NCI-H2081 treated with DMSO at 0.1 percent for 48 hours (cell line): ENCODE data around the gene NEUROD4.
A peak's percentile ranks its signal among the peaks of the same experiment; 100 is the strongest.
"Not testable (repeated sequence)": the region's sequence is repeated elsewhere in the genome, so short reads cannot be mapped to it uniquely, and the experiment has no call there.

Experiments used
- DNase-seq: peaks from one replicate; lab custom pipeline; 2025; lab: John Stamatoyannopoulos, UW

Gene NEUROD4, protein sequence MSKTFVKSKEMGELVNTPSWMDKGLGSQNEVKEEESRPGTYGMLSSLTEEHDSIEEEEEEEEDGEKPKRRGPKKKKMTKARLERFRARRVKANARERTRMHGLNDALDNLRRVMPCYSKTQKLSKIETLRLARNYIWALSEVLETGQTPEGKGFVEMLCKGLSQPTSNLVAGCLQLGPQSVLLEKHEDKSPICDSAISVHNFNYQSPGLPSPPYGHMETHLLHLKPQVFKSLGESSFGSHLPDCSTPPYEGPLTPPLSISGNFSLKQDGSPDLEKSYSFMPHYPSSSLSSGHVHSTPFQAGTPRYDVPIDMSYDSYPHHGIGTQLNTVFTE

GRCh38 chr12:55019784-55020183 lies at the start of gene NEUROD4:
Gene NEUROD4, plus strand, starts transcription at chr12:55019974. Its CDS starts 6,466 bp downstream, at chr12:55026440.
- no peak for DNase-seq

GRCh38 chr12:54970741-54971140 lies 49.0 kb upstream of the NEUROD4 start:
- DNase-seq, result no peak

DNA sequence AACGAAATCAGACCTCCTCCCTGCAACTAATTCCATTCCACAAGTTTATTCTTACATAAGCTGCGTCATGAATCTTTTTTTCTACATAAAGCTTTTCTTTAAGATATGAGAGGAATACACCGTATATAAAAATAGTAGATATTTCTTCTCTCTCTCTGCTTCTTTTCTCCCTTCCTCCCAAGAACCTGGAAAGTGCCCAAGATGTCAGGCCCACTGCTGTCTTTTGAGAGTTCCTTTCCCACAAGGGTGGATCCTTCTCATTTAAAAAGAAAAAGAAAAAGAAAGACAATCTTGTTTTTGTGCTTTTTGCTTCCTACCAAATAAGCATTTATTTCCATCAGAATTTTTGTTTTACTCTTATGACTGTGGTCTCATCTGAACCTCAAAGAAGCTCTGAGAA lies 46.2 kb upstream of the NEUROD4 start:
- no peak for DNase-seq

GRCh38 chr12:54974279-54974678 lies 45.5 kb upstream of the NEUROD4 start:
- DNase-seq, result no peak

GRCh38 chr12:54975272-54975671 lies 44.5 kb upstream of the NEUROD4 start:
- DNase-seq, result no peak

DNA sequence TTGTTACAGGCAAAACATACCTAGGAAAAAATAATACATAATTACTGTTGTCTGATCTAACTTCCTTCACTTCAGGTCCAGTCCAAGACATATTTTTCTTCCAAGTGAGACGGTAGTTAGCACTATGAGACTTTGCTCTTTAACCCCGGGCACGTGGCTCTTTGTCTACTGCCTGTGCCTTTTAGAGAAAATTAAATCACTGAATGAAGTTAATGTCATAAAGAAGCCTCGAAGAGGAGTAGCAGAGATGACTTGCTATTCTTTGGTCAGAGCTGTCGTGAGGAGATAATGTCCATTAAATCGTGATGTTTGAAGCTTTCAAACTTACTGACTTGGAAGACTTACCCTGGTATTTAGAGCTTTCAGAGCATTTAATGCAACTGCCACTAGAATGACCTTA lies 43.9 kb upstream of the NEUROD4 start:
- DNase-seq, result no peak

DNA sequence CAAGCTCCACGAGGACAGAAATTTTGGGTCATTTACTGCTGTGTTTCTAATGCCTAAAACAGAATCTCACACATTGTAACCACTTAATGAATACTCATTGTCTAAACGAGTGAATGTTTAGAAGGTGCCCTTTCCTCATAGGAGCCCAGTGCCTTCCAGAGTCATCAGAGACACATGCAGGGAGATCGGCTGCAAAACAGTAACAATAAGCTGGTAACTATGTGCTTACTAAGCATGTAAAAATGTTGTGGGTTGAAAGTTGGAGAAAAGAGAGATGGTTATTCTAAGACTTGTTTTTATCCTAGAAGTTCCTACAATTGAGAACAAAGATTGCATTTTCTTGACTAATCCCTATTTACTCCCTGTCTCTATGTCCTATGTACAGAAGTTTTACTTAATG lies 42.6 kb upstream of the NEUROD4 start:
- DNase-seq, result no peak

DNA sequence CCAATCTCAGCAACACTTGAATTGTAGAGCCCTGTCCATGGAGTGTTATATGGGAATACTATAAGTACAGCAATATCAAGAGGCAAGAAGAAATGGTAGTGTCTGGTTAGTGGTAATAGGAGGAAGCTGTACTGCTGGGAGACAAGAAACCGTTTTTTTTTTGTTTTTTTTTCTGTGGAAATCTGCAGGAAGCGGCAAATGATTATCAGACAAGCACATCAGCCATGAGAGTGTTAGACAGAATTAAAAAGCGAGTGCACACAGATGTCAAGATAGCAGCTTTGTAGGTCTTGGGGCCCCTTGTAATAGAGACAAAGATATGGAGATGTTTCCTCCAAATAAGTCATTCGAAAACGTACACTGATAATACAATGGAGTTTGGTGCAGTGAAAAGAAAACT lies 41.9 kb upstream of the NEUROD4 start:
- DNase-seq, result no peak

DNA sequence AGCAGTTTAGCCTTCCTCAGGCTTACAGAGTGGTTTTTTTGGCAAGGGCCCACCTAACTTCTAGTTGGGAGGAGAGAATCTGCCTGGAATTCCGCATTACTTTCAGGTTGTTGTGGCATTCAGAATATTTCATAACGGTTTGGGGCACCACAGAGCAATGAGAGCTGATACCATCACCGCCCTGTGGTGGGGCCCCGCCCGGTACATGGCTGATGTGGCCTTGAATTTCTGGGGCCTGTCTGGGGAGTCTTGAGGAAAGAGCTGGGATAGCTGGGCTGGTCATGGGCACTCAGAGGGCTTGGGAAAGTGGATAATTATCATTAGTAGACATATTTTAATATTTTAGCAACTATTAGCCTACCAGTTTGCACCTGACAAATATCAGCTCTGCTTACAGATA lies 39.4 kb upstream of the NEUROD4 start:
- DNase-seq, result no peak

DNA sequence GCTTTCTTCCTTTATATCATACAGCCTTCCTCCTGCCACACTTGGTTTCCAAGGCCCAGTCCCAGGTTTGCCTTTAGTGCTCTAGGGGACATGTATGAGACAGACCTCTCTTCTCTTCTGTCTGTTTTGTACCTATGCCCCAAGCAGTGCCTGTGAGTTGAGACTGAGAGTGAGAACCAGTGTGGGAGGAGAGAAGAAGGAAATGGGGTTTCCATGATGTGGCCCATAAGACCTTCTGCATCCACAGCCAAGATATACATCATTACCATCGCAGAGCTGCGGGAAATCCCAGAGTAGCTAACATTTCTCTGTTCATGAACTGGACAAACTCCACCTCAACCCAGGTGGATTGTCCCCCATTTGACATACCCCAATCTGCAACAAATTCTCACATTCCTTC lies 38.0 kb upstream of the NEUROD4 start:
- DNase-seq, result no peak

DNA sequence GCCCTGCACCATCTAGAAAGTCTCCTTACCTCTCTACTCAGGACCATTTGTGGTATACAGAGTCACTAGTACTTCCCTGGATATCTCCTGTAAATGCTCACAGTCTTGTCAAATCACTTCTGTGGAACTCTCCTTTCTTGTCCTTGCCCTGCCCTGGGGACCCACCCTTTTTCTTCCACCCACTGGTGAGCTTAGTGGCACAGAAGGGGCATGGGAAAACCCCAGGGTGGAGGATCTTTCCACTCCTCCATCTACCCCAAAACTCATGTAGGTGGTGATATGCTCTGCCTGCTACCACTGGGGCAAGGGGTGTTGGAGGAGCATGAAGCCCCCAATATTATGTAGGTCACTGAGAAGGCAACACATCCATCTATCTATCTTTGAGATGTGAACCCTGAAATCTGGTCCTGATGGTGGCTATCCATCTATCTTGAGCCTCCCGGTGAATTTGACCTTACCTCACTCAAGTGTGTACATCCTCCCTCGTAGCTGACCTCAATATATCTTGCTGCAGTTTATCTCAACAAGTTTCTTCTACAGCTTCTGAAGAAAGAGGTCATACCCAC lies 36.2 kb upstream of the NEUROD4 start:
- no peak for DNase-seq

- DNase-seq, result no peak
Observed at GRCh38 chr12:54984658-54985376, 35.0 kb upstream of the NEUROD4 start, which contains the start of gene TESPA1. Gene TESPA1, minus strand, starts transcription at chr12:54984762. Its CDS starts 10,200 bp downstream, at chr12:54974562.

- not testable (repeated sequence) for DNase-seq
Observed at GRCh38 chr12:54986773-54987172, 33.0 kb upstream of the NEUROD4 start.

- no peak for DNase-seq
Observed at GRCh38 chr12:54987611-54988231, 32.1 kb upstream of the NEUROD4 start.

DNA sequence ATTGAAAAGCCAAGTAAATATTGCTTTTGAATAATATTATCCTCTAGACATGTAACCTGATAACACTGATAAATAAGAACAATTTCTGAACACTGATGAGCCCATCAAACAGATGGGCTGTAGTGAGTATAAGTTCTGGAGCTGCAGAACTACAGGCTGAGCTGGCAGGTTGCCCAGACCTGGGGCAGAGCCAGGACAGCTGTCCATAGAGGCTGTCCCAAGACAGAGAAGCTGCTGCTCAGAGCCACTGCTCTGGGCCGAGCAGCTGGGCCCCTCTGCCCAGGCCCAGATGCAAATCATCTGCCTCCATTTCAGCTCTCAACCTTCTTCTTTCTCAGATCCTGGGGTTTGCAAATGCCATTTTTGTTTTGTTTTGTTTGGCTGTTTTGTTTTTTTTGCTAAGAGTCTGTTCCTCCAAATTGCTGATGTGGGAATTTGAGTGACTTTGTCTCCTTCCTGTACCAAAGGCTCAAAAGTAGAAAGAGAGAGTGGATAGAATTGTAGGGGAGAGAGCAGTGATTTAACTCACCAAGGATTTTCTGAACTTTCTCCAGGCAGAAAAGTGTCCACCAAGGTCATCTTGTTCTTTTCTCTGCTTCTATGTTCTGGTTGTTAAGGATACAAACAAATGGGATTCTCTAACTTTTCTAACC lies 31.2 kb upstream of the NEUROD4 start:
- no peak for DNase-seq

GRCh38 chr12:54989829-54990228 lies 29.9 kb upstream of the NEUROD4 start:
- no peak for DNase-seq

DNA sequence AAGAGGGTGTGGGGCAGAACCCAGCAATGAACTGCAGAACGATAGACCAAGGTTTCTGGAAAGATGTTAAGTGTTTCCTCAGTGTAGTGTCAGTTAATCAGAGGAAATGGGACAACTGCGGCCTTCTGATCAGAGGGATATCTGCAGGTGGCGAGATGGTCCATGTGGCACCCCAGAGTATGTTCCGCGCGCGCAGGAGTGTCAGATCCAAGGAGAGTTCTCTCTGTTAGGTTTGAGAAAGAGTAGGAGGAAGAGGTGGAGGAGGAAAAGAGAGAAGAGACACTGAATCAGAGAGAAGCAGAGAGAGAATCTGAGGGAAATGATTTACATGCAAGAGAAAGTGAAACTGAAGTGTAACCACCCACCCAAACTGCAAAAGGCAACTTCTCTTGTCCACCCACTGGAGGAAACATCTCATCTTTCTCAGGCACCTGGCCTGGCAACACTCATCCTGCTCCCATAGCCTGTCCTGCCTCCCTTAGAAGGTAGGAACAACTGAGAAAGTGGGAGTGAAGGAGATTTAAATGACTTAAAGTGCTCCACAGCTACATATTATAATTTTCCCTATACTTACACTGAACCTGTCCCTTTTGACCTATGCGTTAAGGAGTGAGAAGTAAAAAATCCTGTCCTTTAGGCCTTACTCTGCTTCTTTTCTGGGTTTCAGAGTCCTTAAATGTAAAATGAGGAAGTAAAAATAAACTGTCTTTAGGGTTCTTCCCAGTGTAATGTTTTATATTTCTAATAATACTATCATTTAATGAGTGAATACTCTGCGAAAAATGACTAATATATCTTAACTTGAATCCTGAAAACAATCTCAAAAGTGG lies 28.4 kb upstream of the NEUROD4 start:
- no peak for DNase-seq

DNA sequence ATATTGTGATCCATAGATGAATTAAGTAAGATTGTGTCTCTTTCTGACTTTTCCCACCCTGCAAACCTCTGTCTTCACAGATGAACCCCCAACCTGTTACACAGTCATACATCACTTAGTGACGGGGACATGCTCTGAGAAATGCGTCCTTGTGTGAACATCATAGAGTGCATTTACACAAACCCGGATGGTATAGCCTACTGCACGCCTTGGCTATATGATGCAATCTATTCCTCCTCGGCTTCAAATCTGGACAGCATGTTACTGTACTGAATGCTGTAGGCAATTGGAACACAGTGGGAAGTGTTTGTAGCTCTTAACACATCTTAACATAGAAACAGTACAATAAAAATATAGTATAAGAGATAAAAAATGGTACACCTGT lies 27.8 kb upstream of the NEUROD4 start:
- no peak for DNase-seq

DNA sequence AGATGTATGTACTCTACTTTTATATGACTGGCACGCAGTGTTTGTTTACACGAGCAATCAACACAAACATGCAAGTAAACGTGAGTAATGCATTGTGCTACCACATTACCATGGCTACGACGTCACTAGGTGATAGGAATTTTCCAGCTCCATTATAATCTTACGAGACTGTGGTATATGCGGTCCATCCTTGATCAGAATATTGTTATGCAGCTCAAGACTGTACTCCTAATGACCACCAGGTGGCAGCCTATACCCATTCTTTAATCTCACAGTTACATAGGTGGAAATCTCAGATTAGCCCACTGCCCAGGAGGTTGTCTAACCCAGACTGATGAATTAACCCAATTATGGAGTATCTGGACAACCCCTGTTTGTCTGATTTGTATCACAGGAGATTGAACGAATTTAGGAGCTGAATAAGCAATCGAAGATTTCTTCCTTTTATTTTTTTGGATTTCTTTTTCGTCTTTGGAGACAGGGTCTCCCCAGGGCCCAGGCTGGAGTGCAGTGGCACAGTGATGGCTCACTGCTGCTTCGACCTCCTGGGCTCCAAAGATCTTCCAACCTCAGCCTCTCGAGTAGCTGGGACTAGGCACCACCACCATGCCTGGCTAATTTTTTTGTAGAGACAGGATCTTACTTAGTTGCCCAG lies 26.5 kb upstream of the NEUROD4 start:
- DNase-seq, result peak; percentile 7

GRCh38 chr12:54996205-54996604 lies 23.6 kb upstream of the NEUROD4 start:
- no peak for DNase-seq
